Transverse colon (tissue), 3 donors: ENCODE results near the gene DHRS9.
"Not testable (repeated sequence)": the region's sequence is repeated elsewhere in the genome, so short reads cannot be mapped to it uniquely, and the experiment has no call there.

Experiments used
- CTCF ChIP-seq, 5 experiments: fragments of 200-600 bp in 3 of 5; fragments of 450-650 bp in 2 of 5; sonication (generic) in 3 of 5; IDR thresholded peaks; 1 replicate in 2 of 5; 2 replicates in 3 of 5; pipeline ENCODE4 v1.5.1; 2016 to 2017; ENCODE audit warnings: antibody characterized with exemption in 5 of 5, inconsistent platforms in 3 of 5, mild to moderate bottlenecking in 2 of 5, moderate library complexity in 1 of 5
- POLR2A ChIP-seq: fragments of 450-650 bp; IDR thresholded peaks from one replicate; pipeline ENCODE4 v1.6.1; 2016; ENCODE audit warnings: antibody characterized with exemption, mild to moderate bottlenecking, moderate library complexity

DNA sequence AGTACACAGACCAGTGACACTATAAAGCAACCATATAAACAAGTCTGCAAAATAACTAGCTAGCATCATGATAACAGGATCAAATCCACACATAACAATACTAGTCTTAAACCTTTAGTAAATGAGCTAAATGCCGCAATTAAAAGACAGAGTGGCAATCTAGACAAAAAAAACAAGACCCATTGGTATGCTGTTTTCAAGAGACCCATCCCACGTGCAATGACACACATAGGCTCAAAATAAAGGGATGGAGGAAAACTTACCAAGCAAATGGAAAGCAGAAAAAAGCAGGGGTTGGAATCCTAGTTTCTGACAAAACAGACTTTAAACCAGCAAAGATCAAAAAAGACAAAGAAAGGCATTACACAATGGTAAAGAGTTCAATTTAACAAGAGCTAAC, 14.8 kb upstream of the DHRS9 start:
- not testable (repeated sequence) for TF ChIP-seq CTCF (IDR thresholded peaks at IDR 0.05); POLR2A
